T-helper 17 cell (primary cell): ENCODE results near the gene CHD5. TPM values are rescaled to one million over a fixed set of nuclear protein-coding genes. Genes with fewer than 3 reads are reported as not detected.

Experiments used
- ATAC-seq: fragments of 150-1000 bp; cut with Tn5 transposase; 2 replicates; pipeline ENCODE4 v1.10.0; 2021; ENCODE audit warnings: mild to moderate bottlenecking, moderate library complexity
- DNase-seq, 3 donors: peaks; one replicate each; pipeline versions ENCODE4 v3.0.0 to v3.0.0-alpha.2; 2020 to 2021
- H3K9me3 ChIP-seq: one replicate; pipeline ENCODE4 v1.7.0; 2013; ENCODE audit warnings: low read length, mild to moderate bottlenecking; ENCODE audit not compliant: control insufficient read depth, poor library complexity, severe bottlenecking
- H3K27ac Mint-ChIP-seq: one replicate; pipeline ENCODE4 v1.8.0; 2022; ENCODE audit warnings: mild to moderate bottlenecking, moderate library complexity, mixed read lengths
- H3K27me3 Mint-ChIP-seq: one replicate; pipeline ENCODE4 v1.8.0; 2022; ENCODE audit warnings: mixed read lengths
- H3K36me3 Mint-ChIP-seq: one replicate; pipeline ENCODE4 v1.8.0; 2022; ENCODE audit warnings: low read depth, mixed read lengths
- H3K4me1 Mint-ChIP-seq: one replicate; pipeline ENCODE4 v1.8.0; 2022; ENCODE audit warnings: mild to moderate bottlenecking, mixed read lengths
- H3K4me3 Mint-ChIP-seq: one replicate; pipeline ENCODE4 v1.8.0; 2022; ENCODE audit warnings: mild to moderate bottlenecking, moderate library complexity, mixed read lengths
- total RNA-seq, 4 donors: library from RNA in 2 of 4; stranded (reverse) in 2 of 4; gene quantifications; one replicate each; pipeline ENCODE4 v1.2.3 and lab custom pipeline; 2022 to 2026

The CHD5 gene
- total RNA-seq, 2 donors from 2014 or later: 0.12 to 0.63 TPM

- H3K9me3 ChIP-seq: no peaks in the 10 kb centered on the region
- H3K36me3 Mint-ChIP-seq: peaks cover 4% of the 10 kb centered on the region
- no peak overlapping the region for H3K4me3 Mint-ChIP-seq
- peaks cover 24% of the 10 kb centered on the region for H3K4me1 Mint-ChIP-seq
- ATAC-seq (no peak), DNase-seq (no peak)
- H3K27ac Mint-ChIP-seq: peak overlapping the region; percentile 67
- H3K27me3 Mint-ChIP-seq: no peaks in the 10 kb centered on the region
Measured at GRCh38 chr1:6057170-6057845, 122.8 kb downstream of the CHD5 start.

GRCh38 chr1:6056572-6056948 is 123.6 kb downstream of the CHD5 start:
- Mint-ChIP-seq H3K27ac (peak overlapping the region; percentile 67), H3K4me1 (peaks cover 24% of the 10 kb centered on the region), H3K27me3 (no peaks in the 10 kb centered on the region), H3K4me3 (no peak overlapping the region), H3K36me3 (peaks cover 4% of the 10 kb centered on the region)
- ATAC-seq (no peak), DNase-seq (no peak)
- H3K9me3 ChIP-seq: no peaks in the 10 kb centered on the region

- Mint-ChIP-seq H3K4me3 (no peak overlapping the region), H3K36me3 (peaks cover 4% of the 10 kb centered on the region), H3K27ac (no peak overlapping the region), H3K27me3 (no peaks in the 10 kb centered on the region), H3K4me1 (peaks cover 26% of the 10 kb centered on the region)
- H3K9me3 ChIP-seq: no peaks in the 10 kb centered on the region
- no peak for ATAC-seq
- no peak for DNase-seq
Measured at GRCh38 chr1:6054596-6054995, 125.5 kb downstream of the CHD5 start.

GRCh38 chr1:6053206-6053546 is 126.9 kb downstream of the CHD5 start:
- Mint-ChIP-seq H3K27ac (peak overlapping the region; percentile 65), H3K36me3 (peaks cover 6% of the 10 kb centered on the region), H3K4me3 (no peak overlapping the region), H3K27me3 (no peaks in the 10 kb centered on the region), H3K4me1 (peaks cover 22% of the 10 kb centered on the region)
- ATAC-seq (no peak), DNase-seq (no peak)
- no peaks in the 10 kb centered on the region for H3K9me3 ChIP-seq

- H3K4me3 Mint-ChIP-seq: no peak overlapping the region
- H3K36me3 Mint-ChIP-seq: peaks cover 6% of the 10 kb centered on the region
- DNase-seq: peak in 2 of 3 donors; percentile 26 to 38
- no peaks in the 10 kb centered on the region for H3K9me3 ChIP-seq
- ATAC-seq: no peak
- peak overlapping the region; percentile 65 for H3K27ac Mint-ChIP-seq
- peaks cover 23% of the 10 kb centered on the region for H3K4me1 Mint-ChIP-seq
- no peaks in the 10 kb centered on the region for H3K27me3 Mint-ChIP-seq
Measured at GRCh38 chr1:6052543-6053205, 127.4 kb downstream of the CHD5 start.

Other genes starting within 250 kb of the CHD5 start
- gene NPHP4, start 187.9 kb downstream of the CHD5 start, total RNA-seq: 10 to 100 TPM in 1 of 2 donors, 1 to 10 TPM in 1; 9.9 to 14.1 TPM
- 100 to 1,000 TPM; 203 to 207 TPM for gene KCNAB2, start 134.4 kb downstream of the CHD5 start, total RNA-seq
- gene RPL22, start 19.3 kb upstream of the CHD5 start, total RNA-seq: 100 to 1,000 TPM; 510 to 543 TPM
- gene RNF207, start 25.8 kb upstream of the CHD5 start, total RNA-seq: 10 to 100 TPM; 17.7 to 25.9 TPM
- 10 to 100 TPM in 1 of 2 donors, 1 to 10 TPM in 1; 9.8 to 10.2 TPM for gene ICMT, start 55.6 kb upstream of the CHD5 start, total RNA-seq
- gene HES3, start 63.9 kb upstream of the CHD5 start, total RNA-seq: not detected
- under 1 TPM; 0.23 to 0.37 TPM for gene GPR153, start 80.8 kb upstream of the CHD5 start, total RNA-seq
- gene ACOT7, start 213.4 kb upstream of the CHD5 start, total RNA-seq: 1 to 10 TPM; 4.9 to 7.1 TPM
- not detected for gene HES2, start 239.6 kb upstream of the CHD5 start, total RNA-seq
- gene ESPN, start 244.5 kb upstream of the CHD5 start, total RNA-seq: 10 to 100 TPM; 13.2 to 15.7 TPM